IPS-18a (cell line): ENCODE measurements around the gene KLHL21.

ENCODE experiments used
- H3K27ac ChIP-seq: one replicate; pipeline ENCODE4 v1.5.1; 2013; ENCODE audit warnings: low read length
- H3K27me3 ChIP-seq: one replicate; pipeline ENCODE4 v1.6.1; 2013; ENCODE audit warnings: mild to moderate bottlenecking, low read length; ENCODE audit not compliant: control insufficient read depth, insufficient read depth
- H3K36me3 ChIP-seq: one replicate; pipeline ENCODE4 v1.6.1; 2013; ENCODE audit warnings: low read depth, low read length; ENCODE audit not compliant: control insufficient read depth
- H3K4me1 ChIP-seq: one replicate; pipeline ENCODE4 v1.6.1; 2013; ENCODE audit warnings: low read depth, low read length; ENCODE audit not compliant: control insufficient read depth
- H3K4me3 ChIP-seq: one replicate; pipeline ENCODE4 v1.5.1; 2013; ENCODE audit warnings: low read length
- H3K9ac ChIP-seq: one replicate; pipeline ENCODE4 v1.6.1; 2013; ENCODE audit warnings: mild to moderate bottlenecking, low read length, moderate library complexity
- H3K9me3 ChIP-seq: one replicate; pipeline ENCODE4 v1.6.1; 2013; ENCODE audit warnings: low read depth, low read length; ENCODE audit not compliant: control insufficient read depth

The KLHL21 gene

DNA sequence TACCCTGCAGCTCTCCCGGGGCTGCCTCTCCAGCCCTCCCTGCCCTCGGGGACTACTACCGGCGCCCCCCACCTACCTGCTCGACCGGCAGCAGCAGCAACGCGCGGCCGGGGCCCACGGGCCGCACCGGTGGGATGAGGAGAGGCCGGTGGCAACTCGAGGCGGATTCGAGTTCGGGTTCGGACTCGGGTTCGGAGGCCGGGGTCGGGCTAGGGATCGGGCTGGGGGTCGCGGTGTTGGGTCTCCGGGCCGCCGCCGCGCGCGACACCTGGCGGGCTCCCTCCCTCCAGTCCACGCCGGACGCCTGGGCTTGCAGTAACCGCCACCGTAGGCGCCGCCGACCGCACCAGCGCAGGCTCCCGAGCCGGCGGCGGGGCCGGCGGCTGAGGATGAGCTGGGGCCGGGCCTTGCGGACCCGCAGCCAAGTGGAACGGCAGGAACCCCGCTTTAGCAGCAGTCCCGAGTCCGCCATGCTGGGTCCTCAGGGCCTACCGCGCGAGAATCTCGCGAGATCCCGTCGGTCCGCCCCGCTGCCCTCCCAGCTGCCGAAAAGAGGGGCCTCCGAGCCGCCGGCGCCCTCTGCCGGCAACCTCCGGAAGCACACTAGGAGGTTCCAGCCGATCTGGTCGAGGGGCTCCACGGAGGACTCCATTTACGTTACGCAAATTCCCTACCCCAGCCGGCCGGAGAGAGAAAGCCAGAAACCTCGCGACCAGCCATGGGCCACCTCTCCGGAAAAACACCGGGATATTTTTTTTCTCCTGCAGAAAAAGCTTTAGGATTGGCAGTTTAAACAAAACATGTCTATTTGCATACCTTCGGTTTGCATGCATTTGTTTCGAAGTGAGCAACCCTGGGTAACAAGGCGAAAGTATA lies 48.4 kb downstream of the KLHL21 start, which contains the start of gene NOL9:
NOL9 (minus strand) TSS at position 483 of the 876 bp plus-strand sequence; CDS start at position 472, 11 bp downstream.
- Histone ChIP-seq H3K27me3 (no peaks in the 10 kb centered on the region), H3K27ac (no peak within 1 kb of the TSS), H3K36me3 (peaks cover 11% of the 10 kb centered on the region), H3K4me1 (peaks cover 12% of the 10 kb centered on the region), H3K9ac (peak within 1 kb of the TSS; percentile 91), H3K4me3 (peak within 1 kb of the TSS; percentile 89), H3K9me3 (no peaks in the 10 kb centered on the region)

DNA sequence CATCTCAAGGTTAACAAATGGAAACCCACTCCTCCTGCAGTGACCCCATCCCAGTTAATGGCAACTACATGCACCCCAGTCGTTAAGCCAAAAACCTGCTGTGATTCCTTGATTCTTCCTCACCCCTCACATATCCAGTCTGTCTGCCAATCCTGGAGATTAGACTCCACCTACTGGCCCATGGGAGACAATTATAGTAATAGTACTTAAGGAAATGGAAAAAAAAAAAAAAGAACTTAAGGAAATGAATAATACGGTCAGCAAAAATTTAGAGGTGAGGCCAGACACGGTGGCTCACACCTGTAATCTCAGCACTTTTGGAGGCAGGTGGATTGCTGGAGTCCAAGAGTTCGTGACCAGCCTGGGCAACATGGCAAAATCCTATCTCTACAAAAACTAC lies 55.4 kb downstream of the KLHL21 start:
- no peak overlapping the region for H3K4me3 ChIP-seq
- no peaks in the 10 kb centered on the region for H3K9me3 ChIP-seq
- no peak overlapping the region for H3K9ac ChIP-seq
- H3K27me3 ChIP-seq: no peaks in the 10 kb centered on the region
- H3K4me1 ChIP-seq: no peaks in the 10 kb centered on the region
- peaks cover 62% of the 10 kb centered on the region for H3K36me3 ChIP-seq
- H3K27ac ChIP-seq: no peak overlapping the region

DNA sequence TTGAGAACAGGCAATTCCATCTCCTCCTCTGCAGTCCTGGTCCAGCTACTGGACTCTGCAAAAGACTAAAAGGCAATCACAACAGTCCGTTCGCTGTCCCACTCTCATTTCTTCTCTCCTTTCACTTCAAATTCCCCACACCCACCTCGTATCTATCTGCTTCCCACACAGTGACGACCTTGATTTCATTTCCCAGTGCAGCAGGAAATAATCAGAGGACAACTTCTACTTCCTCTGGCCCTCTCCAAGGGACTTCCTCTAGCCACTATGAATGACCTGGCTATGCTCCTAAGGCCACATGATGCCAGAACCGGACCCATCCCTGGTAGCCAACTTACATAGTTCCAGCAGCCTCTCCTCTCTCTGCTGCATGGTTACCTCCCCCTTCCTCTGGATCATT lies 56.3 kb downstream of the KLHL21 start:
- H3K4me3 ChIP-seq: no peak overlapping the region
- H3K9ac ChIP-seq: no peak overlapping the region
- H3K27ac ChIP-seq: no peak overlapping the region
- H3K4me1 ChIP-seq: no peaks in the 10 kb centered on the region
- no peaks in the 10 kb centered on the region for H3K27me3 ChIP-seq
- peaks cover 66% of the 10 kb centered on the region for H3K36me3 ChIP-seq
- H3K9me3 ChIP-seq: no peaks in the 10 kb centered on the region

DNA sequence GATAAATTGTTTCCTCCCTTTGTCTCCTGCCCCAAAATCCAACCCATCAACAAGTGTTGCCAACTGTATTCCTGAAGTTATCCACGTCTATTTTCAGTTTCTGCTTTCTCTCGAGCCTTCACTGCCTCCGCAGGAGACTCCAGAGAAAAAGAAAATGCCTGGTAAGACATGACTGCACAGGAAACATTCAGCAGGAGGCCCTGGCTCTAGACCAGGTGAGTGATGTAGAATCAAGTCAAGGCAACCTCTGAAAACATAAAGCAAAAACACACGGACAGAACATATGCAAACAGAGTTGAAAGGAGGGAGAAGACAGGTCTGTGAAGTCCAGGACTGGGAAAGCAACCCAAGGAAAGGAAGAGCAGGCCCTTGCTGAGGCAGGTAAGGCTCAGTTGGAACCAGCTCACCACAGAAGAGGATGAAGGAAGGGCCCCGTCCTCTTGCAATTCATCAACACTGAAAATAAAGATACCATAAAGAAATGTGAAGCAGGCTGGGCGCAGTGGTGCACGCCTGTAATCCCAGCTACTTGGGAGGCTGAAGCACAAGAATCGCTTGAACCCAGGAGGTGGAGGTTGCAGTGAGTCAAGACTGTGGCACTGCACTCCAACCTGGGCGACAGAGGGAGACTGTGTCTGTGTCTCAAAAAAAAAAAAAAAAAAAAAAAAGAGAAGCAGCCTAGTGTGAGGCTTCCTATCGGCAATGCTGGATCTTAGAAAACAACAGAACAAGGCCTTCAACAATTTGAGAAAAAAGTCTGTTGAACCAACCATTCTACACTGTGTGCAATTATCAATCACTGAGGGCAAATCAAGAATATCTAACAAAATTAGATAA lies 57.2 kb downstream of the KLHL21 start:
- Histone ChIP-seq H3K4me1 (no peaks in the 10 kb centered on the region), H3K9me3 (no peaks in the 10 kb centered on the region), H3K4me3 (no peak overlapping the region), H3K36me3 (peaks cover 66% of the 10 kb centered on the region), H3K27ac (no peak overlapping the region), H3K9ac (no peak overlapping the region), H3K27me3 (no peaks in the 10 kb centered on the region)

DNA sequence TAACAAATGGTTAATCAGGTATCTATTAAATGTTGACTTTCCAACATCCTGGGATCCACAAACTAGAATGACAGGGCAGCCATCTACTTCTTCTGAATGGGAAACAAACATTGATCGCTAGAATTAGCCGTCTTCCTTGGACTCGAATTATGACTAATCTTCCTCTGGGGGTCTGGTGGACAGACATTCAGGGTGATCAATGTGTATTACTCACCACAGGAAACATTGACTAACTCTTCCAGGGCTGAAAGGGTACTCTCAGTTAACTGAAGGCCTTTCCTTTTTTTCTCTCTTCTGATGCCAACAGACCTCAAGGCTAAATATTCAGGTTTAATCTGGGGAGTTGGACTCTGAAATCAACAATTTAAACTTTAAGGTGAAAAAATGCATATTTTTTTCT lies 57.8 kb downstream of the KLHL21 start:
- Histone ChIP-seq H3K4me1 (no peaks in the 10 kb centered on the region), H3K9ac (no peak overlapping the region), H3K9me3 (no peaks in the 10 kb centered on the region), H3K27me3 (no peaks in the 10 kb centered on the region), H3K4me3 (no peak overlapping the region), H3K36me3 (peaks cover 60% of the 10 kb centered on the region), H3K27ac (no peak overlapping the region)
